ENCODE results near the gene OLAH.
"Not testable (repeated sequence)": the region's sequence is repeated elsewhere in the genome, so short reads cannot be mapped to it uniquely, and the experiment has no call there.

The OLAH gene

DNA sequence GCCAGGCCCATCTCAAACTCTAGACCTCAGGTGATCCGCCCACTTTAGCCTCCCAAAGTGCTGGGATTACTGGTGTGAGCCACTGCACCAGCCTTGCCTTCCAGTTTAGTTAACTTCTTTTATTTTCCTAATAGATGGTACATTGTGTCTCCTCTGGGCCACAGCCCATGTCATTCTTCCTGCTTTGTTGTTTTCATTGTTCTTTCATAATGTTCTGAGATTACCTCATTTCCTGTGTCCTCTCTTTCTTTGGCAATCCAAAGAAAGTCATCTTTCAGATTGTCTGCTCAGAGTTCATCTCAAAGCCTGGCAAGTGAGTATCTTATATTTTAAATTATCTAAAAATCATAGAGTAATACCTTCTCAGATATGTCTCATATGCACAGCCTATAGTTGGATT, at the start of gene OLAH:
Gene OLAH (plus strand): TSS at position 270 of the 400 bp plus-strand sequence. CDS start 3,346 bp downstream, outside the sequence.
- no peak for FAIRE-seq
- DNase-seq (ENCODE audit: low spot score) = peak; percentile 46

DNA sequence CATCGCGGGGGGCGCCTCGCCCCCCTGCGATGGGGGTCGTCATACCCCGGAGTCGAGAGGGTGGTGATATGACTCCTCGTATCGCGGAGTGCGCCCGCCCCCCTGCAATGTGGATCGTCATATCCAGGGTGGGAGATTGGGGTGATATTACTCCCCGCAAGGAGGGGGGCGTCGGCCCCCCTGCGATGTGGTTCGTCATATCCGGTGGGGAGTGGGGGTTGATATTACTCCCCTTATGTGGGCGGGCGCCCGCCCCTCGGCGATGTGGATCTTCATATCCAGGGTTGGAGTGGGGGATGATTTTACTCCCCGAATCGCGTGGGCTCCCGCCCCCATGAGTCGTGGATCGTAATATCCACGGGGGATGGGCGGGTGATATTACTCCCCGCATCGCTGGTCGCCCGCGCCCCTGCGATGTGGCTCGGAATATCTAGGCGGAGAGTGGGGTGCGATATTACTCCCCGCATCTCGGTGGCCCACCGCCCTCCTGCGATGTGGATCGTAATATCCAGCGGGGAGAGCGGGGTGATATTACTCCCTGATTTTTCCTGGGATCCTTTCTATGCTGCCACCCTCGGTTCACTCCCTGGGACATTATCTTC, 47.7 kb upstream of the OLAH start:
- DNase-seq (ENCODE audit: low spot score) (no peak), FAIRE-seq (no peak)

- not testable (repeated sequence) for FAIRE-seq; DNase-seq (ENCODE audit: low spot score)
These were observed 30.2 kb upstream of the OLAH start for GRCh38 chr10:15013530-15013929.

DNA sequence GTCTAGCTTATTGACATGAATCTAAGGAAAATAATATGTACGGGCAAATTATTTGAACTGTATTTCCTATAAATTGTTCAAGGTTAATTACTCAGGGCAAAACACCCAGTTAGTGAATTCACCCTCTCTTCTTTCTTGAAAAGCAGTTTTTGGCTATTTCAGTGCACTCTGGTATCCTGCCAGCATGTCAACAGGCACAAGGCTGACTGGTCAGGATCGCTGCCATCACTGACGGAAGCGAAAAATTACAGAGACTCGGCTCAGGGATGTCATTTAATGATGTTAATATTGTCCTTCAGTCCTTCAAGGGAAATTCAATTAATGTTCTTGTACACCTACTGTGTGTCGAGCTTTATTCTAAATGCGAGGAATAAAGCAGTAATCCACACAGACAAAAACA, 28.3 kb upstream of the OLAH start:
- no peak for FAIRE-seq

DNA sequence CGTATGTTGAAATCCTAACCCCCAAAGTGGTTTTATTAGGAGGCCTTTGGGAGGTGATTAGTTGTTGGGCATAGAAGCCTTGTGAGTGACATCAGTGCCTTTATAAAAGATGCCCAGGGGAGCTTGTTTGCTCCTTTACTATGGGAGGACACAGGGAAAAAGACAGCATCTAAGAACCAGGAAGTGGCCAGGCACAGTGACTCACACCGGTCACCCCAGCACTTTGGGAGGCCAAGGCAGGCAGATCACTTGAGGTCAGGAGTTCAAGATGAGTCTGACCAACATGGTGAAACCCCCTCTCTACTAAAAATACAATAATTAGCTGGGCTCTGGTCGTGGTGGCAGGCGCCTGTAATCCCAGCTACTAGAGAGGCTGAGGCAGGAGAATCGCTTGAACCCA, 22.8 kb upstream of the OLAH start:
- not testable (repeated sequence) for DNase-seq (ENCODE audit: low spot score); FAIRE-seq

More for the DNA sequence above, 28.3 kb upstream of the OLAH start:
- DNase-seq (ENCODE audit: low spot score) = no peak

- FAIRE-seq; DNase-seq (ENCODE audit: low spot score): not testable (repeated sequence)
These were observed 20.7 kb upstream of the OLAH start for GRCh38 chr10:15023079-15023478.

- not testable (repeated sequence) for DNase-seq (ENCODE audit: low spot score)
- FAIRE-seq = peak; percentile 77
These were observed 19.4 kb upstream of the OLAH start for GRCh38 chr10:15024017-15025004.

- FAIRE-seq; DNase-seq (ENCODE audit: low spot score): not testable (repeated sequence)
These were observed 18.7 kb upstream of the OLAH start for GRCh38 chr10:15025040-15025439.

DNA sequence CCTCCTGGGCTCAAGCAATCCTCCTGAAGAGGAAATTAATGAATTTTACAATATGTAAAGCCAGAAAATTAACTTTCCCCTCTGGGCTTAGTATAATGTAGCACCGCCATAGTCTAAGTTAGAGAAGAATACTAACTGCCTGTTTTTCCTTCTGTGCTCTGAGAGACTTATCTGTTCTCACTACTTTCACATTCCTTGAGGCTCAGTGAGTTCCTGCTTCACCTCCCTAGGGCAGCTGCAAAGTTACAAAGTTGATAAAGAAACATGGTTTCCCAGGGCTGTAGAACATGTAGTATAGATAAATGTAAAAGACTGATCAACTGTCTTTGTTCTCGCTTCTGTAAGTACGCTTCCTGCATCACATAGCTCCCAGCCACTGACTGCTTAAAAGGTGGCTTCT, 16.0 kb upstream of the OLAH start:
- no peak for FAIRE-seq
- DNase-seq (ENCODE audit: low spot score) = no peak

GRCh38 chr10:15035385-15036301, 8.1 kb upstream of the OLAH start:
- DNase-seq (ENCODE audit: low spot score) (peak; percentile 14), FAIRE-seq (no peak)

GRCh38 chr10:15037691-15038090, 6.1 kb upstream of the OLAH start:
- no peak for FAIRE-seq
- DNase-seq (ENCODE audit: low spot score) = no peak

- no peak for DNase-seq (ENCODE audit: low spot score)
- no peak for FAIRE-seq
These were observed 5.3 kb upstream of the OLAH start for GRCh38 chr10:15038416-15038815.

GRCh38 chr10:15045380-15045779, 1.6 kb downstream of the OLAH start:
- DNase-seq (ENCODE audit: low spot score) = no peak
- no peak for FAIRE-seq

GRCh38 chr10:15046626-15047025, 2.9 kb downstream of the OLAH start:
- FAIRE-seq = no peak
- no peak for DNase-seq (ENCODE audit: low spot score)

DNA sequence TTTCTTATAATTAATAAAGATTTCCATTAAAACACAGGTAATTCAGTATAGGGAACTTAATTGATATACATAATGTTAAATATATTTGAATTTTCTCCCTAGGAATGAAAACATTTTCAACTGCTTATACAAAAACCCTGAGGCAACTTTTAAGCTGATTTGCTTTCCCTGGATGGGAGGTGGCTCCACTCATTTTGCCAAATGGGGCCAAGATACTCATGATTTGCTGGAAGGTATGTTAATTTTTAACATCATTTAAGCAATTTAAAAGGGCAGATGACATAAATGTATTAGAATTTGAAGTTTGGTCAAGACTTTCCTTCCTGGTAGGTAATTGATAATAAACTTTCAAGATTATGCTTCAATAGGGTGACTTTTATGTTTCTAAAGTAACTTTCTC, 5.8 kb downstream of the OLAH start:
- no peak for DNase-seq (ENCODE audit: low spot score)
- no peak for FAIRE-seq

DNA sequence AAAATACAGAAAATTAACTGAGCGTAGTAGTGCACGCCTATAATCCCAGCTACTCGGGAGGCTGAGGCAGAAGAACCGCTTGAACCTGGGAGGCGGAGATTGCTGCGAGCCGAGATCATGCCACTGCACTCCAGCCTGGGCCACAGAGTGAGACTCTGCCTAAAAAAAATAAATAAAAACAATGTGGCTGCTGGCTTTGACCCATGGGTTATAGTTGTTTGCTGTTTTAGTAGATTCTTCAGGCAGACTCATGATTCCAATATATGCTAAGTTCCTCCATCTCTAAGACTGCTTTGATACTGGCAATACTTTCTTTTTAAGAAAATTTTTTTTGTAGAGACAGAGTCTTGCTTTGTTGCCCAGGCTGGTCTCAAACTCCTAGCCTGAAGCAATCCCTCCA, 8.4 kb downstream of the OLAH start:
- no peak for DNase-seq (ENCODE audit: low spot score)
- no peak for FAIRE-seq

- no peak for DNase-seq (ENCODE audit: low spot score)
- no peak for FAIRE-seq
These were observed 9.3 kb downstream of the OLAH start for GRCh38 chr10:15053061-15053460.

GRCh38 chr10:15058689-15059088, 14.9 kb downstream of the OLAH start:
- DNase-seq (ENCODE audit: low spot score) = no peak
- no peak for FAIRE-seq

- FAIRE-seq (no peak), DNase-seq (ENCODE audit: low spot score) (no peak)
These were observed 16.2 kb downstream of the OLAH start for GRCh38 chr10:15059914-15060313.

DNA sequence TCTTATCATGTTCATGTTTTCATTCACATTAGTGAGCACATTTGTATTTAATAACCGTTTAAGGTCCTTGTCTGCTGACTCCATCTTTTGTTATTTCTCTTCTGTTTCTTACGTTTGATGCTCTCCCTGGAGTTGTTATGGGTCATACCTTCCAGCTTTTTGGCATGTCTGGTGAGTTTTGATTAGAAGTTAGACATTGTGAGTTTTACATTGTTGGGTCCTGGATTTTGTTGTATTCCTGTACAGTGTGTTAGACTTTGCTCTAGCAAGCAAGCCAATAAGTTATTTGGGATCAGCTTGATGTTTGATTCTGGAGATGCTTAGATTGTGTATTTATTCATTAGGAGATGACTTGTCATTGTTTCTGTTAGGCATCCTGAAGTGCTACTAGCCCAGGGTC, 16.9 kb downstream of the OLAH start:
- no peak for FAIRE-seq

GRCh38 chr10:15067154-15067553, 23.4 kb downstream of the OLAH start:
- DNase-seq (ENCODE audit: low spot score) = no peak
- FAIRE-seq = no peak

More for the DNA sequence above, 16.9 kb downstream of the OLAH start:
- no peak for DNase-seq (ENCODE audit: low spot score)
